NCI-H1048 (cell line): ENCODE results near the gene CEND1.

ENCODE experiments used
- DNase-seq: peaks from one replicate; lab custom pipeline; 2025; lab: John Stamatoyannopoulos, UW

Gene CEND1

GRCh38 chr11:827146-827896, 37.4 kb upstream of the CEND1 start:
- no peak for DNase-seq

DNA sequence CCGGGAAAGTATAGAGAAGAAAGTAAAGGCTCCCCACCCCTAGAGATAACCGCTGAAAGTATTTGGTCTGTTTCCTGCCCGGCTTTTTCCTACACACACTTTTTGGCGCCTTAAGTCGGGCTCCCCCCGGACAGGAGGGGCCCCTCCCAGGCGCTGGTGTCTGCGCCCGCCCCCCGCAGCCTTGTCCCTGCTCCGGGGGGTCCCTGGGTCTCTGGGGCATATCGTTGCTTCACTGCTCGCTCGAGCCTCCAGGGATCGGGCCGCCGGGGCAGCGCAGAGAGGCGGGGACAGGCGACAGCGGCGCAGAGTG, 36.9 kb upstream of the CEND1 start:
- DNase-seq: no peak

- DNase-seq: no peak
Observed at GRCh38 chr11:826227-826621, 36.3 kb upstream of the CEND1 start.

DNA sequence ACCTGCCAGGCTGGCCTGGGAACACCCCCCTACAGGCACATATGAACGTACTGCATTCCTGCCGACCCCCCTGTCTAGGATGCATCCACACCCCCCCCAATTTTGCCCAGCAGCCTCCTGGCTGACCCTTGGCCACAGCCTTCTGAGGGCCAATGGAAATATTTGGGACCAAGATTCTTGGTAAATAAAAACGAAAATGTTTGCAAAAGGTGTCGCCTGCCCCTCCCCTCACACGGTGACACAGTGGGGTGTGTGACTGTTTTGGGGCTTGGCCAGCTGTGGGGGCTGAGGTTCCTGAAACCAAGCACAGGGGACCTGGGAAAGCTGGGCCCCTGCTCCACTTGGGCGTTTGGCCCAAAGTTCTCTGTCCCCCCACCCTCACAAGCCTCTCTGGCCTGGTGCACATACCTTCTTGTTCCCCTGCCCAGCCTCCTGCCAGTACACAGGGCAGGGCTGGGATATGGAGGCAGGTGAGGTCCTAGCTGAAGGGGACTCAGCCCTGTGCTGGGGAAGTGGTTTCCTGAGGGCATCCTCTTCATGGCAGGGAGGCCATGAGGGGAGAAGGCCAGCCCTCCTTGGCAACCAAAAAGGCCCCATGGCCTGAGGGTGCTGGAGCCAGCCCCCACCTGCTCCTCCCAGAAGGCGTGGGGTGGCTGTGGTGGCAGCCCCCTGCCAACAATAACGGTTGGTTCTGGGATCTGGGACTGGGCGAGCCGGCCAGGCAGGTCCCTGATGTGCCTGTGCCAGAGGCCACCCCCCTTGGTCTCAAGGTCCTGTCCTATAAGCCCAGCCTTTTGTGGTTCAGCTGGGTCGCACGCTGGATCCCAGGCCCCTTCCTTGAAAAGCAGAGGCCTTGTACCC, 35.7 kb upstream of the CEND1 start:
- DNase-seq: no peak

GRCh38 chr11:824942-825341, 35.1 kb upstream of the CEND1 start:
- no peak for DNase-seq

DNA sequence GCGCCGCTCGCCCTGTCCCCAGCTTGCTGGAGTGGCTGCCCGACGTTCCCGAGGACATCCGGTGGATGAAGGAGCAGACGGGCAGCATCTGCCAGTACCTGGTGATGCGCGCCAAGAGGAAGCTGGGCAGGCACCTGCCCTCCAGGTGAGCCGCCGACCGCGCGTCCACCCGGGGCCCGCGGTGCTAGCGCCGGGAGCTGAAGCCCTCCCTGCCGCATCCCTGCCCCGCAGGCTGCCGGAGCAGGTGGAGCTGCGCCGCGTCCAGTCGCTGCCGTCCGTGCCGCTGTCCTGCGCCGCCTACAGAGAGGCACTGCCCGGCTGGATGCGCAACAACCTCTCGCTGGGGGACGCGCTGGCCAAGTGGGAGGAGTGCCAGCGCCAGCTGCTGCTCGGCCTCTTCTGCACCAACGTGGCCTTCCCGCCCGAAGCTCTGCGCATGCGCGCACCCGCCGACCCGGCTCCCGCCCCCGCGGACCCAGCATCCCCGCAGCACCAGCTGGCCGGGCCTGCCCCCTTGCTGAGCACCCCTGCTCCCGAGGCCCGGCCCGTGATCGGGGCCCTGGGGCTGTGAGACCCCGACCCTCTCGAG, 34.5 kb upstream of the CEND1 start:
- DNase-seq: no peak

- DNase-seq: no peak
Observed at GRCh38 chr11:823441-824291, 33.8 kb upstream of the CEND1 start.

- no peak for DNase-seq
Observed at GRCh38 chr11:821512-822371, 31.9 kb upstream of the CEND1 start.

DNA sequence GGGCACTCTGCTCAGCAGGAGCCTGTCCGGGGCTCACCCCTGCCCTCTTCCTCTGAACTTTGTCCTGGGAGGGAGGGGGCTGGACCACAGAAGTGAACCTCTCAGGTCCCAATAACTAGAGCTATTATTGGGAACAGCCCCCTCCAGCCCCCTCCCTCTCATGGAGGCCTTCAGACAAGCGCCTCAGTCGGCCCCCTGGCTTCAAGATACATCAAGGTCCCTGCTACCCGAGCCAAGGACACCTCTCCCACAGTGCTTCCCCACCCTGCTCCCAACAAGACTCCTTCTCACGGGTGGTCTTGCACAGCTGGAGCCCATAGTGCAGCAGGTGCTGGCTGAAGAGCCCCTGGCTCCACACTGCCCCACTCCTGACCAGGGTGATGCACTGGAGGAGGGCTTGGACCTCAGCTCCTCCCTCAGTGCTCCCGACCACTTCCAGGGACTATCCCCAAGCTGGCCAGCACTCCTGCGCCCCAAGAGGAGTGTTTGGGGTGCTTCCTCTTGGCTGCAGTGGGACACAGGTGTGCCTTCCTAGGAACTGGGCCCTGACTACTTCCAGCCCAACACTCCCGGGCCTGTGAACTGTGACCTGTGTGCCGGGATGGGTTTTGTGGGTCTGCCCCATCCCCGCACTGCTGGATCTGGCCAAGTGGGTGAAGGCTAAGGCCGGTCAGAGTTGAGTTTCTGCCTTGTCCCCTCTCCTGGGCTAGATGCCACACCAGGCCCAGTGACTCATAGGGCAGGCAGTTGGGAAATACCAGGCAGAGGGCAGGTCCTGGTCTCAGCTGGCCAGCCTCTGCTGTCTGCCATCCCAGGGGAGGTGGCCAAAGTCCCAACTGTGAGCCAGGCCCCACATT, 31.0 kb upstream of the CEND1 start:
- DNase-seq: no peak

DNA sequence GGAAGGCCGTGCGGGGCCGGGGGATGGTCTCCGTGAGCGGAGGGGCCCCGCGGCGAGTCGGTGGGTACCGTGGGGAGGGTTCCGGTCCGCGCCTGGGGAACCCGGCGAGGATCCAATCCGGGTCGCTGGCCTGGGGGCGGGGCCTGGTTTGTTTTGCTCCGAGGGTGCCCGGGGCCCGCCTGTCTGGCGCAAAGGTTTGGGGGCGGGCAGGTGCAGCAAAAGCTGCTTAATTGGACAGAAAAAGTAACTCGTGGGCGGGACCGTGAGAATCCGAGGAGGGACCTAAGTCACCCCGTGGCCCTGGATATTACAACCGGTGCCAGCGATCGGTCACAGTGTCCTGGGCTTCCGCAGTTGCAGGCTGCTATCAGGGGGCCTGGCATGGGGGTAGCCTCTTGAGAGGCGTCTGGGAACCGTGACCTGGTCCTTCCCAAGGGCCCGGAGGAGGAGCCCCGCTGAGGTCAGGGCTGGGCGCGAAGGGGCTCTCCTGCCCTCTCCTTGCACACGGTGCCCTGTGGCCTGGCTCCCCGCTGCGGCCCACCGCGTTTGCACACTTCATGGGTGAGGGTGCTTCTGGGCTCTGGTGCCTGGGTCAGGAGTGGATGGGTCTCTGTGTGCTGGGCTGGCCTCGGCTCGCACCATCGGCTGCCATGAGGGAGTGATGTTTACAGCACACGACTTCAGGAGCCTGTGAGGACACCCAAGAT, 30.2 kb upstream of the CEND1 start:
- DNase-seq: peak; percentile 65

DNA sequence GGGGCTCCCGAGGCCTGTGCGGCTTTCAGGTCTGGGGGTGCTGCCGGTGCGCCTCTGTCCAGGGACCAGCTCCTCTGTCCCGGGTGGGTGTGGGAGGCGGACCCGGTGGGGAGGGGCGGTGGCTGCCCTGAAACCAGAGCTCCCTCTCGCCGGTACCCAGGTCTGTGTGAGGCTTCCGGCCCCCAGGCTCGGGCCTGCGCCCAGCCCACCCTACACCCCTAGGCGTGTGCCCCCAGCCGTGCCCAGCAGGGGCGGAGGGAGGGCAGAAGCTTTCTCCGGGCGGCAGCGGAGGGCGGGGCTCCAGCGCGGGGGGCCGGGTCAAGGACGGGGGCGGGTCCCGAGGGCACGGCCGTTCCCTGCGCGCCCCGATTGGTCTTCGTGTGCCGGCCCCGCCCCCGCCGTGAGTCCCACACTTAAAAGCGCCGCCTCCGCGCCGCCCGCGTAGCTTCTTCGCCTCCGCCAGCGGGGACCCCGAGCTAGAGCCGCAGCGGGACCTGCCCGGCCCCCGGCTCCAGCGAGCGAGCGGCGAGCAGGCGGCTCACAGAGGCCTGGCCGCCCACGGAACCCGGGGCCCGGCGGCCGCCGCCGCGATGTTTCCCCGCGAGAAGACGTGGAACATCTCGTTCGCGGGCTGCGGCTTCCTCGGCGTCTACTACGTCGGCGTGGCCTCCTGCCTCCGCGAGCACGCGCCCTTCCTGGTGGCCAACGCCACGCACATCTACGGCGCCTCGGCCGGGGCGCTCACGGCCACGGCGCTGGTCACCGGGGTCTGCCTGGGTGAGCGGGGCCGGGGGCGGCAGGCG, 29.4 kb upstream of the CEND1 start:
- DNase-seq: peak; percentile 77

DNA sequence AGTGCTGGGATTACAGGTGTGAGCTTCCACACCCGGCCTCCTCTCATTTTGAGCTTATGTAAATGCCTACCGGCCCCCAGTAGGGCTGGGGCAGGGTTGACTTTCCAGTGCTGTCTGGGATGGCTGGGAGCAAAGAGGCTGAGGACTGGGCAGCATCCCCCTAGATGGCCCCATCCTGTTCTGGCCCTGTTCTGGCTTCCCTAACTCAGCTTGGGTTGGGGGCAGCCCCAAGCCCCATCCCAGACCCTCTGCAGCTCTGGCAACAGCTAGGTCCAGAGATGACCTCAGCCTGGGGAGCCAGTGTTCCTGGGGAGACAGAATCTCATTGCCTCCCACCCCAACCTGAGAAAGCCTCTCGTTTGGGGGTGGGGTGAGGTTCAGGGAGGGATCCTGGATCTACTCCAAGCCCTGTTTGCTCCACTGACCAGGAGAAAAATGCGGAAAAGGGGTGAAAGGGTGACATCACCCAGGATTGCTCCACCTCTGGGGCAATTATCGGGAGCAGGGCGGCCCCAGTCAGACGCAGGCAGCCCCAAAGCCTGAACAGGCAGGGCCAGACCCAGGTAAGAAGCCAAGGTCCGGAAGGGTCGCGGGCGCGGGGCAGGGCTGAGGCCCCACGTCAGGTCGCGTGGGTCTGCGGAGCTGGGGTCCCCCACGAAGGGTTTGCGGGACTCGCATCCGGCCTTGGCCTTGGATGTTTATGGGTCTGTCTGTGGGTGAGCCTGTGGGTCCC, 28.7 kb upstream of the CEND1 start, which contains the start of gene PNPLA2:
TSS of gene PNPLA2 (plus strand) at position 519 of the 733 bp plus-strand sequence. CDS start 805 bp downstream, outside the sequence.
- no peak for DNase-seq

DNA sequence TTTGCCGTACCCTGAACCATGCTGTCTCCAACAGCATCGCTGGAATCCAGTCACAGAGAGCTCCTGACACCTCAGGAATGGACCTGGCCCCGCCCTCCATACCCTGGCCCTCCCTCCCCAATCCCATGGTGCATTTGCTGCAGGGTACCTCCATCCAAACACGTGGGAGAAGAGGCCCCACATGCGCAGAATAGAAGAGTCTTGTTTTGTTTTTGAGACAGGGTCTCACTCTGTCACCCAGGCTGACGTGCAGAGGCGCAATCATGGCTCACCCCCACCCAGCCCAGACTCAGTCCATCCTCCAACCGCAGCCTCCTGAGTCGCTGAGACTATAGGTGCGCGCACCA, 26.5 kb upstream of the CEND1 start:
- no peak for DNase-seq

DNA sequence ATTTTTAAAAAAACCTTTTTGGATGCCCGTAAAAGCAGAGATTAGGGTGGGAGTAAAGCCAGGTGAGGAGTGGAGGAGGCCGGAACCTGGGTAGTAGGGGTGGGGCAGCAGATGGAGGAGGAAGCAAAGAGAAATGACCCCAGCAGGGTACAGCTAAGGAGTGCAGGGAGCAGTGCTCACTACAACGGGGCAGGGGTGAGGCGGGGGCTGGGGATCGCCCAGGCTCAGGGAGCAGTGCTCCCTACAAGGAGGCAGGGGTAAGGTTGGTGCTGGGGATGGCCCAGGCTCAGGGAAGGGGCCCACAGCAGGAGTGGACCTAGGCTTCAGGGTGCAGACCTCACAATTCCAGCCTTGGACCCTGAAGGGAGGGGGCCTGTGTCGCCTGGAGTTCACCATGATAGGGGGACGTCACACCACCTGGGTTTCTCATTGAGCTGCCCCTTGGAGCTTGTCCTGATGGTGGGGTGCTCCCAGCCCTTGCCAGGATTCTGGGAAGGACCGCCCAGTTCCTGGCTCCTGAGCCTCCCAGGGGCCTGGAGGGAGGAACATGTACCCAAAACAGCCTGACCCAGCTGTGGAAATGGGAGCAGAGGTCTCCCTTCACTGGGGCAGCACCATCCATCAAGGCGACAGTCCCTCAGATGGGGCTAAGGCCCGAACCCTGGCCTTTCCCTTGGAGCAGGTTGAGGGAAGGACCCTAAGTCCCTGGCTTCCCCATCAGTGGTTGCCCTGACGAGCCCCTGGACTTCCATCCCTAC, 26.0 kb upstream of the CEND1 start:
- no peak for DNase-seq

- DNase-seq: no peak
Observed at GRCh38 chr11:813456-814096, 23.7 kb upstream of the CEND1 start.

DNA sequence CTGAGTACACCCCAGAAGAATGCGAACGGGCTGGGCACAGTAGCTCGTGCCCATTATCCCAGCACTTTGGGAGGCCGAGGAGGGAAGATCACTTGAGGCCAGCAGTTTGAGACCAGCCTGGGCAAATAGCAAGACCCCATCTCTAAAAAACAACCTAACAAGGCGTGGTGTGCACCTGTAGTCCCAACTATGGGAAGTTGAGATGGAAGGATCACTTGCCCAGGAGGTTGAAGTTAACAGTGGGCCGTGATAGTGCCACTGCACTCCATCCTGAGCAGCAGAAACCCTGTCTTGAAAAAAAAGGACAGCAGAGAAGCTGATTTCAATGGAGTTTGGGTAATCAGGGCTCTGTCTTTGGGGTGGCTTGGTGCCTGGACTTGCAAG, 23.2 kb upstream of the CEND1 start:
- no peak for DNase-seq

DNA sequence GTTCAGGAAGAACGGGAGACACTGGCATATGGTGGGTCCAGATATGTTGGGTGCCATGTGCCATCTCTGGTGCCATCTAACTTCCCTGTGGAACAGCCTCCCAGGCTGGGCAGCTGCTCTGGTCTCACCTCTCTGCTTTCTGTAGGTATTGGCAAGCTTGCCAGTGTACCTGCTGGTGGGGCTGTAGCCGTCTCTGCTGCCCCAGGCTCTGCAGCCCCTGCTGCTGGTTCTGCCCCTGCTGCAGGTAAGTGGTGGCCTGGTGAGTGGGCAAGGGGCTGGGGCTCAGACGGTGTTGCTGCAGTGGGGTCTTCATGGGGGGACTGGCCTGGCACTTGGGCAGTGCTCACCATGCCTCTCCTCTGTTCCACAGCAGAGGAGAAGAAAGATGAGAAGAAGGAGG, 22.5 kb upstream of the CEND1 start:
- DNase-seq: no peak
